GM12892 (cell line): Measurements from ENCODE around the gene ACYP2.
"Not testable (repeated sequence)": the region's sequence is repeated elsewhere in the genome, so short reads cannot be mapped to it uniquely, and the experiment has no call there.

Experiments used
- POLR2A ChIP-seq: IDR thresholded peaks from 2 replicates; pipeline ENCODE4 v1.6.1; 2011; ENCODE audit warnings: low read depth, low read length, control low read depth
- POLR2AphosphoS5 ChIP-seq: IDR thresholded peaks from 2 replicates; pipeline ENCODE4 v1.6.1; 2011; ENCODE audit warnings: low read depth, low read length, control low read depth

GRCh38 chr2:54294665-54295064, 179.2 kb downstream of the ACYP2 start:
- not testable (repeated sequence) for TF ChIP-seq POLR2AphosphoS5, POLR2A
